DND-41 (cell line): Measurements from ENCODE around the gene BLMH.

Source experiments
- EZH2 ChIP-seq: IDR thresholded peaks from 3 replicates; pipeline ENCODE4 v1.6.1; 2012; ENCODE audit warnings: borderline replicate concordance, low read depth, mild to moderate bottlenecking, moderate library complexity, low read length, inconsistent platforms; ENCODE audit not compliant: severe bottlenecking
- TF ChIP-seq, protein P1 (sequence below): IDR thresholded peaks from 2 replicates; pipeline ENCODE4 v1.5.1; 2012; ENCODE audit warnings: borderline replicate concordance, low read length, moderate library complexity, mild to moderate bottlenecking; ENCODE audit not compliant: poor library complexity, severe bottlenecking; ENCODE audit errors: extremely low read depth

DNA sequence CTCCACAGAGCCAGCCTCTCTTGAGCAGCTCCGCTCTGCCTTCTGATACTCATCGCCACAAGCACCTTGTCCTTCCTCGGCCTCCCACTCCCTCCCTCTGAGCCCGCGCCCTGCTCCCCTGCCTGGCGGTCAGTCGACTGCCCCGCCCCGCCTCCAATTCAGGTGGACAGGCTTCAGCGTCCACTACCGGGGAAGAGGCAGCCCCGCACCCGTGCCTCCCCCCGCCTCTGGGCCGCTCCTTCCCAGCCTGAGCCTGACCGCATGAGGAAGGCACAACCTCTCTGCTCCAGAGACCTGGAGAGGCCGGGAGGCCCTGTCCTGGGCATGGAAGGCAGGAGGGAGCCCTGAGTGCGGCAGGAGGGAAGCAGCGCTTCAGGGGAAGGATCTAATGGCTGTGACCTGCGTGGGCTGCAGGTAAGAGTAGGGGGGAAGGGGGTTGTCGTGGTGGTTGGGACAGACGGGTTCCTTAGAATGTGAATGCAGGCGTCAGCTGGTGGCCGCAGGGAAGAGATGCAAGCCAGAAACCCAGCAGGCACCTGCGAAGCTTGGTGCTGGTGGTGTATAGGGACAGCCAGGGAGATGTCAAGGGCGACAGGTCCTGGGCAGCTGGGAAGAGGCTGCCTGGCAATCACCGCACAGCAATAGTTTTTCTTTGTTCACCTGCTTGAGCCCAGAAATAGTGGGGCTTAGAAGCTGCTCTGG is 53.2 kb downstream of the BLMH start:
- TF ChIP-seq, protein P1, sequence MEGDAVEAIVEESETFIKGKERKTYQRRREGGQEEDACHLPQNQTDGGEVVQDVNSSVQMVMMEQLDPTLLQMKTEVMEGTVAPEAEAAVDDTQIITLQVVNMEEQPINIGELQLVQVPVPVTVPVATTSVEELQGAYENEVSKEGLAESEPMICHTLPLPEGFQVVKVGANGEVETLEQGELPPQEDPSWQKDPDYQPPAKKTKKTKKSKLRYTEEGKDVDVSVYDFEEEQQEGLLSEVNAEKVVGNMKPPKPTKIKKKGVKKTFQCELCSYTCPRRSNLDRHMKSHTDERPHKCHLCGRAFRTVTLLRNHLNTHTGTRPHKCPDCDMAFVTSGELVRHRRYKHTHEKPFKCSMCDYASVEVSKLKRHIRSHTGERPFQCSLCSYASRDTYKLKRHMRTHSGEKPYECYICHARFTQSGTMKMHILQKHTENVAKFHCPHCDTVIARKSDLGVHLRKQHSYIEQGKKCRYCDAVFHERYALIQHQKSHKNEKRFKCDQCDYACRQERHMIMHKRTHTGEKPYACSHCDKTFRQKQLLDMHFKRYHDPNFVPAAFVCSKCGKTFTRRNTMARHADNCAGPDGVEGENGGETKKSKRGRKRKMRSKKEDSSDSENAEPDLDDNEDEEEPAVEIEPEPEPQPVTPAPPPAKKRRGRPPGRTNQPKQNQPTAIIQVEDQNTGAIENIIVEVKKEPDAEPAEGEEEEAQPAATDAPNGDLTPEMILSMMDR: no peak
- no peak for TF ChIP-seq EZH2
